ENCODE data around the gene PEX5.
"Not testable (repeated sequence)": the region's sequence is repeated elsewhere in the genome, so short reads cannot be mapped to it uniquely, and the experiment has no call there.

PEX5 gene

DNA sequence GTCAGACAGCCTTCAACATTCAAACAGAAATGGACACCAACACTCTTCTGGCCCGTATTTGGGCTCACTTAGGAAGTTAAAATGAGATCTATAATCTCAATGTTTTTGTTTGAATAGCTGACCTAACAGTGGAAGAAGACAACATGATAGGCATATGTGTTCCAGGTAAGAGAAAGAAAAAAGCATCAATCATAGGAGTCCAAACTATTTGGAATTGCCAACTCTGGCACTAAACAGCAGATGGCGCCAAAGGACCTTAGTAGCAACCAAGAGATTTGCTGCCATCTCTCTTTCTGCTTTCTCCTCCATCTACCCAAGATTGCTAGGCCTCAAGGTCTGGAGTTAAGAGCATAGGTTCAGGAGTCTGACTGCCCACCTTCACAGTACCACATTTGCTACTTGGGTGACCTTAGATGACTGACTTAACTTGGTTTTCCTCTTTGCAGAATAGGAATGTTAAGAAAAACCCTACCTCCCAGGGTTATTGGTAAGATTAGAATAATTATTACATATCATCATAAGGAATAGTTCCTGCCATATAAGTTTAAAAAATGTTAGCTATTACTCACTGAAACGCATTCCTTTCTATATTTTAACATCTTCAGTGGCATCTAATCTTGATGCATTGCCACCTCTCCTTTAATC is 30.2 kb downstream of the PEX5 start:
- DNase-seq, result peak; percentile 7

DNA sequence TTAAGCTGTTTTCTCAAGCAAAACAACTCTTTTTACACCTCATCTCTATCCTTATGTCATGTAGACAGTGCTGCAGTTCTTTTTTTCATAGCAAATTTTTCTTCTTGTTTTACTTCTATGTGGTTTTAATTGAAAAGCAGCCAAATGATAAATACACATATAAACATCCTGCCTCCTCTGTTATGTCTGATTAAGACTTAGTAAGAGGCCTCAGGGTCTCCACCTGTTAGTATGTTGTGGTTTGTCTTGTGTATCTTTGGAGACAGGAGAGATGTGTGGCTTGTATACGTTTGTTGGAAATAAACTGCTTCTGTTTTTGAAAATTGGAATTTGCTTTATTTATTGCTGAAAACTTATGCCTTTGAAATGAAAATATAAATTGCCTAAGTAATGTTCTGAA is 32.0 kb downstream of the PEX5 start:
- DNase-seq, result no peak

DNA sequence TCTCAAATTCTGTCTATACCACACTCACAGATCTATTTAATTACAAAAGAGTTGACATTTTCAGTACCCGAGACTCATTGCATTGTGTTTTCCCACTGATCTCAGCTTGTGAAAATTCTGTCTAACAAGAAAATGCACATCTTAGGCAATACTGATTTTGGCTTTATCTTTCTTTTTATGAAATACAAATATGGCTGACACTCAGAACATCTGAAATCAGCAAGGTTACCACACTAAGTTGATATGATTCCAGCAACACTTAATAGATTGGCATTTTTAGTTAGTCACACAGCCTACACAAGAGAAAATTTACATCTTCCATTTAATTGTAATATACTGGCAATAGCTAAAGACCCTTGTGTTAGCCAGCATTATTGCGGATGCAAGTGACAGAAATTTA is 40.3 kb downstream of the PEX5 start:
- no peak for DNase-seq

DNA sequence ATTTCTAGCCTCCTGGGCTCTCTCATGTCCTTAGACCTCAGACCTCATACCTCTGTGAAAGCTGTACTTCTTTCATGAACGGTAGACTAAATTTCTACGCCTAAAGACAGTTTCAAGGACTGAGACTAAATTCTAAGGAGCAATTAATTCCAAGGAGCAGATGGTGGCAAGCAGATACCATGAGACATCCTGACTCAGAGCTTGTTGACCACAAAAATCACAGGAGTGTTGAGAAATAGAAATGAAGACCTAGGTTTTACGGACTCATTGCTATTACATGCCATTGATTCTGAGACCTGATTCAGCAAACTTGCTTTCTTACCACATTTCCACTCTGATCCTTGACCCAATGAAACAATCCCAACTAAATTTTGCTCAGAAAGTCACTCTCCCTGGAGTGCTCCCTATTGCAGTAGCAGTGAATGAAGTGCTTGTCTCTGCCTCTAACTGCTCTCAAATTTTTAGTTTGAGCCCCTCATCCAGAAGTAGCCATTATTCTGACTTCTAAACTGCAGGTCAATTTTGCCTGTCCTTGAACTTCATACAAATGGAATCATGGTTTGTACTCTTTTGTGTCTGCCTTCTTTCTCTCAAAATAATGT is 52.0 kb downstream of the PEX5 start:
- no peak for DNase-seq

DNA sequence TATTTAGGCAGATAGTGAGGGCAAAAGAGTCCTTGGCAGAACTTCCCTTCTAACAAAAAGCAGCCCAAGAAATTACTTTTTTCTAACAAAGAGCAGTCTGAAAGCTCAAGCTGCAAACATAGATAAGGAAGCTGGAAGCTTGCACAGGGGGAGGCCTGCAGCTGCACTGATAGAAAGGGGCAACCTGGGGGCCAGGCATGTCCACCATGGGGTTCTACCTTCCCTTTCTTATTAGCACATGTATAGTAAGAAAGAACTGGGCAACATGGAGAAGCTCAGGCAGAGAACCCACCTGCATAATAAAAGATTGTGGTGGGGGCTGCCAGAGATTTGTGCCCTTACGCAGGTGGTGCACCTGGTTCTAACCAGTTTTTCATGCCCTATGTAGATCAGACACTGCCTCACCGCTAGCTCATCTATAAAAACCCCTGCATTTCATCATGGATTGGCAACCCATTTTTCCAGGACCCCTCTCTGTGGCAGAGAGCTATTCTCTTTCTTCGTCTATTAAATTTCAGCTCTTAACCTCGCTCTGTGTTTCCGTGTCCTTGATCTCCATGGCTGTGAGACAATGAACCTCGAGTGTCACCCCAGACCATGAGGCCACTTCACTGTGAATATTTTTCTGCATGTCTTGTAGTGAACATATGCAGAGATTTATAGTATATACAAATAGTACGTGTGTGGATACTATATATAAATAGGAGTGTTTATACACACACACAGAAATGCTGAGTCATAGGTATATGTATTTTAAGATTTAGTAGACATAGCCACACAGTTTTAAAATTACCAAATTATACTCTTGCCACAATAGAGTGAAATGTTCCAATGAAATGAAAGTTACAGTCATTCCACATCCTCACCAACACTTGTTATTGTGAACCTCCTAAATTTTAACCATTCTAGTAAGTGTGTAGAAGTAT is 53.0 kb downstream of the PEX5 start:
- DNase-seq, result no peak

DNA sequence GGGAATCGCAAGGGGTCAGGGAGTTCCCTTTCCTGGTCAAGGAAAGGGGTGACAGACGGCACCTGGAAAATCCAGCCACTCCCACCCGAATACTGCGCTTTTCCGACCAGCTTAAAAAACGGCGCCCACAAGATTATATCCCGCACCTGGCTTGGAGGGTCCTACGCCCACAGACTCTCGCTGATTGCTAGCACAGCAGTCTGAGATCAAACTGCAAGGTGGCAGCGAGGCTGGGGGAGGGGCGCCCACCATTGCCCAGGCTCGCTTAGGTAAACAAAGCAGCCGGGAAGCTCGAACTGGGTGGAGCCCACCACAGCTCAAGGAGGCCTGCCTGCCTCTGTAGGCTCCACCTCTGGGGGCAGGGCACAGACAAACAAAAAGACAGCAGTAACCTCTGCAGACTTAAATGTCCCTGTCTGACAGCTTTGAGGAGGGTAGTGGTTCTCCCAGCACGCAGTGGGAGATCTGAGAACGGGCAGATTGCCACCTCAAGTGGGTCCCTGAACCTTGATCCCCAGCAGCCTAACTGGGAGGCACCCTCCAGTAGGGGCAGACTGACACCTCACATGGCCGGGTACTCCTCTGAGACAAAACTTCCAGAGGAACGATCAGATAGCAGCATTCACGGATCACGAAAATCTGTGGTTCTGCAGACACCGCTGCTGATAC is 62.0 kb downstream of the PEX5 start:
- DNase-seq, result not testable (repeated sequence)

DNA sequence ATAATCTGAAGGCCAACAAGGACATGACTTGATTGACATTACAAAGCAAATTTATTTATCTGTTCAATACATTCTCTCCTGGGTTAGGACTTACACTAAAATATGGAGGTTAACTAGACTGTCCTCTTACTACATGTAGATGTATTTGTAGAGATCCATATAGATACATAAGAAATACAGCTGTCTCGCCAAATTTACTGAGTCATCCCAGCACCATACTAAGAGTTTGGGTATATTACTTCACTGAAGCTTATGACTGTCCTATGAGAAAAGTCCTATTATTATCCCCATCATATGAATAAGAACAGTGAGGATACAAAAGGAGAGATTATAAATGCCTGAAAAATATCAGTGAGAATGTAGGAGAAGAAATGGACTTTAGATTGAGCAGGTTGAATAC is 69.6 kb downstream of the PEX5 start:
- no peak for DNase-seq

Data from GF-D8 (cell line).